ENCODE data around the gene GDPGP1.

DNA sequence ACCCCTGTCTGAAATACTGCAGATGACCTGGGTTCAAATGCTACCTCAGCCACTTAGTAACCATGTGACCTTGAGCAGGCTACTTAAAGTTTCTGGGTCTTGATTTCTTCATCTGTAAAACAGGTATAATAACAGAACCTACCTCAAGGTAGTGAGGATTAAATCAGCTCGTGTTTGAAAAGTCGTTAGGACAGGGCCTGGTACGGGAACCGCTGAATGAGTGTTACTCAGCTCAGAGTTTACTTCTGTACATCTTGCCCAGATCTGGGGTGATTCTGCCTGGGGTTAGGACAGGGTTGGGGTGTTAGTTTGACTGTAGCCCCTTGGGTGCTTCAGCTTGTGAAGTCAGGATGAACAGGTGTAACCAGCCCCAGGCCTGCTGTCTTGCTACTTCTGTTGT lies 31.1 kb upstream of the GDPGP1 start:
- TF ChIP-seq POLR2A (IDR thresholded peaks at IDR 0.05), result no peak
- TF ChIP-seq, protein P1, sequence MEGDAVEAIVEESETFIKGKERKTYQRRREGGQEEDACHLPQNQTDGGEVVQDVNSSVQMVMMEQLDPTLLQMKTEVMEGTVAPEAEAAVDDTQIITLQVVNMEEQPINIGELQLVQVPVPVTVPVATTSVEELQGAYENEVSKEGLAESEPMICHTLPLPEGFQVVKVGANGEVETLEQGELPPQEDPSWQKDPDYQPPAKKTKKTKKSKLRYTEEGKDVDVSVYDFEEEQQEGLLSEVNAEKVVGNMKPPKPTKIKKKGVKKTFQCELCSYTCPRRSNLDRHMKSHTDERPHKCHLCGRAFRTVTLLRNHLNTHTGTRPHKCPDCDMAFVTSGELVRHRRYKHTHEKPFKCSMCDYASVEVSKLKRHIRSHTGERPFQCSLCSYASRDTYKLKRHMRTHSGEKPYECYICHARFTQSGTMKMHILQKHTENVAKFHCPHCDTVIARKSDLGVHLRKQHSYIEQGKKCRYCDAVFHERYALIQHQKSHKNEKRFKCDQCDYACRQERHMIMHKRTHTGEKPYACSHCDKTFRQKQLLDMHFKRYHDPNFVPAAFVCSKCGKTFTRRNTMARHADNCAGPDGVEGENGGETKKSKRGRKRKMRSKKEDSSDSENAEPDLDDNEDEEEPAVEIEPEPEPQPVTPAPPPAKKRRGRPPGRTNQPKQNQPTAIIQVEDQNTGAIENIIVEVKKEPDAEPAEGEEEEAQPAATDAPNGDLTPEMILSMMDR (IDR thresholded peaks at IDR 0.05 in 4 of 5, conservative IDR thresholded peaks at IDR 0.05 in 1 of 5), result no peak
